Neural crest cell (in vitro differentiated cells): Measurements from ENCODE around the gene SPTBN4. TPM values are rescaled to one million over a fixed set of nuclear protein-coding genes. Genes with fewer than 3 reads are reported as not detected.
A peak's percentile ranks its signal among the peaks of the same experiment; 100 is the strongest.

Experiments used
- DNase-seq: peaks from one replicate; pipeline ENCODE4 v3.0.0; 2021; ENCODE audit warnings: low read depth, mixed read lengths, low spot score
- H3K27ac Mint-ChIP-seq: one replicate; pipeline ENCODE4 v1.8.0; 2021; ENCODE audit warnings: mild to moderate bottlenecking, mixed read lengths; ENCODE audit not compliant: unreplicated experiment
- H3K27me3 Mint-ChIP-seq: 2 replicates; pipeline ENCODE4 v1.8.0; 2021; ENCODE audit warnings: low read depth, mild to moderate bottlenecking, mixed read lengths
- H3K36me3 Mint-ChIP-seq: 2 replicates; pipeline ENCODE4 v1.8.0; 2021; ENCODE audit warnings: low read depth, mild to moderate bottlenecking, mixed read lengths
- H3K4me1 Mint-ChIP-seq: 2 replicates; pipeline ENCODE4 v1.8.0; 2021; ENCODE audit warnings: mixed read lengths
- H3K4me3 Mint-ChIP-seq: one replicate; pipeline ENCODE4 v1.8.0; 2021; ENCODE audit warnings: mild to moderate bottlenecking, mixed read lengths
- H3K9me3 Mint-ChIP-seq: 2 replicates; pipeline ENCODE4 v1.8.0; 2021; ENCODE audit warnings: mixed read lengths
- CTCF ChIP-seq: fragments of 200-600 bp; sonication (generic); conservative IDR thresholded peaks from 2 replicates; pipeline ENCODE4 v1.5.0; 2021; ENCODE audit warnings: antibody characterized with exemption, mild to moderate bottlenecking
- total RNA-seq: library from RNA; stranded (reverse); gene quantifications from 2 replicates; pipeline ENCODE4 v1.2.1, GENCODE V29; 2021

Gene SPTBN4
- total RNA-seq, 1 donor from 2014 or later, result 0.40 TPM

GRCh38 chr19:40611900-40612698 lies 145.3 kb downstream of the SPTBN4 start:
- H3K27me3 Mint-ChIP-seq, result peaks cover 74% of the 10 kb centered on the region
- H3K27ac Mint-ChIP-seq, result no peak overlapping the region
- TF ChIP-seq CTCF, result no peak
- DNase-seq, result no peak
- peaks cover 10% of the 10 kb centered on the region for H3K36me3 Mint-ChIP-seq
- H3K4me3 Mint-ChIP-seq, result peak overlapping the region; percentile 80
- H3K9me3 Mint-ChIP-seq, result no peaks in the 10 kb centered on the region
- peaks cover 40% of the 10 kb centered on the region for H3K4me1 Mint-ChIP-seq

GRCh38 chr19:40612831-40613689 lies 146.3 kb downstream of the SPTBN4 start:
- Mint-ChIP-seq H3K27me3 (peaks cover 64% of the 10 kb centered on the region), H3K9me3 (no peaks in the 10 kb centered on the region), H3K27ac (no peak overlapping the region), H3K4me1 (peaks cover 40% of the 10 kb centered on the region), H3K36me3 (peaks cover 7% of the 10 kb centered on the region), H3K4me3 (peak overlapping the region; percentile 90)
- no peak for DNase-seq
- TF ChIP-seq CTCF, result no peak

- H3K4me1 Mint-ChIP-seq, result peaks cover 38% of the 10 kb centered on the region
- H3K4me3 Mint-ChIP-seq, result peak overlapping the region; percentile 90
- peaks cover 6% of the 10 kb centered on the region for H3K36me3 Mint-ChIP-seq
- DNase-seq, result peak; percentile 57
- H3K27ac Mint-ChIP-seq, result no peak overlapping the region
- TF ChIP-seq CTCF, result no peak
- no peaks in the 10 kb centered on the region for H3K9me3 Mint-ChIP-seq
- H3K27me3 Mint-ChIP-seq, result peaks cover 55% of the 10 kb centered on the region
Observed at GRCh38 chr19:40613690-40614621, 147.2 kb downstream of the SPTBN4 start.

GRCh38 chr19:40614622-40615411 lies 148.0 kb downstream of the SPTBN4 start:
- Mint-ChIP-seq H3K9me3 (no peaks in the 10 kb centered on the region), H3K36me3 (peaks cover 12% of the 10 kb centered on the region), H3K27me3 (peaks cover 47% of the 10 kb centered on the region), H3K4me3 (peak overlapping the region; percentile 90), H3K4me1 (peaks cover 34% of the 10 kb centered on the region), H3K27ac (peak overlapping the region; percentile 51)
- no peak for TF ChIP-seq CTCF
- no peak for DNase-seq
